NT2/D1 (cell line): ENCODE data around the gene GTF2F1.
"Not testable (repeated sequence)": the region's sequence is repeated elsewhere in the genome, so short reads cannot be mapped to it uniquely, and the experiment has no call there.

Experiments used
- YY1 ChIP-seq: IDR thresholded peaks from 2 replicates; pipeline ENCODE4 v1.6.1; 2011; ENCODE audit not compliant: insufficient read length, insufficient read depth
- ZNF274 ChIP-seq: IDR thresholded peaks from 2 replicates; pipeline ENCODE4 v1.6.1; 2011; ENCODE audit warnings: mild to moderate bottlenecking, low read depth, low read length

DNA sequence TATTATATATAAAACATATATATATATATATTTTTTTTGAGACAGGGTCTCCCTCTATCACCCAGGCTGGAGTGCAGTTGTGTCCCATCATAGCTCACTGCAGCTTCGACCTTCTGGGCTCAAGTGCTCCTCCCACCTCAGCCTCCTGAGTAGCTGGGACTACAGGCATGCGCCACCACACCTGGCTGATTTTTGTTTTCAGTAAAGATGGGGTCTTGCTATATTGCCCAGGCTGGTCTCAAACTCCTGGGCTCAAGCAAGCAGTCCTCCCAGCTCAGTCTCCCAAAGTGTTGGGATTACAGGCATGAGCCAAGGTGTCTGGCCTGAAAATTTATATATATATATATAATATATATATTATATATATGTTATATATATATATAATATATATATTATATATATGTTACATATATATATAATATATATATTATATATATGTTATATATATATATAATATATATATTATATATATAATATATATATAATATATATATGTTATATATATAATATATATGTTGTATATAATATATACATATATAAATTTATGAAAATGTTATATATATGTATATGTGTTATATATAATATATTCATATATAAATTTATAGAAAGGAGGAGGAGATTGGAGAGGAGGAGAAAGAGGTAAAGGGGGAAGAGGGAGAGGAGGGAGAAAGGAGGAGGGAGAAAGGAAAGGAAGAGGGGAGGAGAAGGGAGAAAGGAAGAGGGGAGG is 35.9 kb upstream of the GTF2F1 start:
- not testable (repeated sequence) for TF ChIP-seq ZNF274, YY1
